Body of pancreas (tissue), 4 donors: ENCODE data around the gene RSBN1L. TPM values are rescaled to one million over a fixed set of nuclear protein-coding genes. Genes with fewer than 3 reads are reported as not detected.
A peak's percentile ranks its signal among the peaks of the same experiment; 100 is the strongest.

Experiments used
- ATAC-seq: fragments of 150-250 bp; one replicate; pipeline ENCODE4 v1.9.1; 2016
- DNase-seq, 4 donors: peaks; one replicate each; pipeline ENCODE4 v3.0.0-alpha.2; 2019
- H3K27ac ChIP-seq, 4 donors: fragments of 200-600 bp; sonication (generic); 1 replicate in 3 of 4; 2 replicates in 1 of 4; pipeline versions ENCODE4 v1.5.1 to v1.6.1; 2016 to 2019; ENCODE audit warnings: mild to moderate bottlenecking in 1 of 4, mixed read lengths in 1 of 4, moderate library complexity in 1 of 4
- H3K27me3 ChIP-seq, 2 donors: fragments of 200-600 bp; sonication (generic); one replicate each; pipeline ENCODE4 v1.6.0; 2016; ENCODE audit warnings: mild to moderate bottlenecking in 1 of 2
- H3K36me3 ChIP-seq, 2 donors: fragments of 200-600 bp; sonication (generic); replicated peaks in 1 of 2; 2 replicates each; pipeline ENCODE4 v1.5.1; 2016; ENCODE audit warnings: low read depth in 2 of 2; ENCODE audit not compliant: insufficient read depth in 1 of 2
- H3K4me1 ChIP-seq: fragments of 200-600 bp; sonication (generic); one replicate; pipeline ENCODE4 v1.6.0; 2016
- H3K4me3 ChIP-seq, 2 donors: fragments of 200-600 bp; sonication (generic); 1 replicate in 1 of 2; 2 replicates in 1 of 2; pipeline ENCODE4 v1.5.1; 2016 to 2019
- H3K9me3 ChIP-seq, 3 donors: fragments of 200-600 bp; sonication (generic); 1 replicate in 2 of 3; 2 replicates in 1 of 3; pipeline ENCODE4 v1.5.1; 2016
- POLR2A ChIP-seq, 3 donors: fragments of 450-650 bp; IDR thresholded peaks; one replicate each; pipeline ENCODE4 v1.6.1; 2016; ENCODE audit warnings: antibody characterized with exemption in 3 of 3, mild to moderate bottlenecking in 2 of 3
- WGBS, 2 donors: methylation state at CpG; one replicate each; pipeline ENCODE4 v1.1.5; 2017; 5-methylcytosine and 5-hydroxymethylcytosine counted together
- intact Hi-C: fragments of 100-400 bp; cut with DNase I; formaldehyde crosslinking; loops from one replicate; pipeline ENCODE4 v1.15.1; 2023
- total RNA-seq, 2 donors: library from RNA; depleted of rRNA; stranded (reverse); fragments of >200 nt; gene quantifications; one replicate each; pipeline ENCODE4 v1.1.0, GENCODE V29; 2016
- TF ChIP-seq, protein P1 (sequence below), 7 experiments: fragments of 450-650 bp in 4 of 7; fragments of 200-600 bp in 3 of 7; sonication (generic) in 3 of 7; IDR thresholded peaks; one replicate each; pipeline ENCODE4 v1.5.1; 2016 to 2019; ENCODE audit warnings: antibody characterized with exemption in 7 of 7

The RSBN1L gene
- total RNA-seq, 2 donors from 2014 or later, result 15.8 to 16.2 TPM

GRCh38 chr7:77738871-77739270 lies 42.6 kb downstream of the RSBN1L start:
- peaks cover 15% of the 10 kb centered on the region for H3K4me1 ChIP-seq
- H3K27ac ChIP-seq, result no peak overlapping the region
- TF ChIP-seq, protein P1, sequence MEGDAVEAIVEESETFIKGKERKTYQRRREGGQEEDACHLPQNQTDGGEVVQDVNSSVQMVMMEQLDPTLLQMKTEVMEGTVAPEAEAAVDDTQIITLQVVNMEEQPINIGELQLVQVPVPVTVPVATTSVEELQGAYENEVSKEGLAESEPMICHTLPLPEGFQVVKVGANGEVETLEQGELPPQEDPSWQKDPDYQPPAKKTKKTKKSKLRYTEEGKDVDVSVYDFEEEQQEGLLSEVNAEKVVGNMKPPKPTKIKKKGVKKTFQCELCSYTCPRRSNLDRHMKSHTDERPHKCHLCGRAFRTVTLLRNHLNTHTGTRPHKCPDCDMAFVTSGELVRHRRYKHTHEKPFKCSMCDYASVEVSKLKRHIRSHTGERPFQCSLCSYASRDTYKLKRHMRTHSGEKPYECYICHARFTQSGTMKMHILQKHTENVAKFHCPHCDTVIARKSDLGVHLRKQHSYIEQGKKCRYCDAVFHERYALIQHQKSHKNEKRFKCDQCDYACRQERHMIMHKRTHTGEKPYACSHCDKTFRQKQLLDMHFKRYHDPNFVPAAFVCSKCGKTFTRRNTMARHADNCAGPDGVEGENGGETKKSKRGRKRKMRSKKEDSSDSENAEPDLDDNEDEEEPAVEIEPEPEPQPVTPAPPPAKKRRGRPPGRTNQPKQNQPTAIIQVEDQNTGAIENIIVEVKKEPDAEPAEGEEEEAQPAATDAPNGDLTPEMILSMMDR (IDR thresholded peaks at IDR 0.05), result no peak
- TF ChIP-seq POLR2A (IDR thresholded peaks at IDR 0.05), result no peak
- no peaks in the 10 kb centered on the region for H3K27me3 ChIP-seq
- ATAC-seq, result no peak
- intact Hi-C loops, result no loop called here
- no peak overlapping the region for H3K4me3 ChIP-seq
- no peaks in the 10 kb centered on the region for H3K9me3 ChIP-seq
- 71 to 78% methylated on average over 3 of the region's 3 CpGs for WGBS, 2 donors
- peaks cover 0 to 2% of the 10 kb centered on the region in 2 donors for H3K36me3 ChIP-seq
- no peak for DNase-seq

- Histone ChIP-seq H3K36me3 (peaks cover 0 to 2% of the 10 kb centered on the region in 2 donors), H3K27me3 (no peaks in the 10 kb centered on the region), H3K4me3 (no peak overlapping the region), H3K4me1 (peaks cover 6% of the 10 kb centered on the region), H3K27ac (peak overlapping the region in 1 of 4 donors; percentile 11), H3K9me3 (no peaks in the 10 kb centered on the region)
- no peak for DNase-seq
- 13 to 22% methylated on average over 1 of the region's 1 CpG for WGBS, 2 donors
- TF ChIP-seq, protein P1 (IDR thresholded peaks at IDR 0.05), result no peak
- no peak for TF ChIP-seq POLR2A (IDR thresholded peaks at IDR 0.05)
- intact Hi-C loops, result no loop called here
- no peak for ATAC-seq
Observed at GRCh38 chr7:77740257-77740656, 44.0 kb downstream of the RSBN1L start.

DNA sequence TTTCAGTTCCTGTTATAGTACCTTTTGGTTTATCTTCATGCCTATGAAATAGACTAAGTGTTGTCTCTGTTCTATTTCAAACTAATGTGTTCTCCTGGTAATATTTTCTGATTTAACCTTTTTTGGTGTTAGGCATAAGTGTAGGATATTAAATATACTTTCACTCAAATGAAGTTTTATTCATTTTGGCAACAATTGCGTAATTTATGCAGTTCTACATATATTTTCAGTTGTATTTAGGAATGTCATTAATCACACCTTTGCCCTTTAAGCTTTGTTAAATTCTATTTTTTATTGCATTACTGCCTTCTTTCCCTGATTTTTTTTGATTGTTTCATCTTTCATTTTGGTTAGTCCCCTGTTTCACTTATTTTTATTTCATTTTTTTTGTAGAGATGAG lies 47.3 kb downstream of the RSBN1L start:
- Histone ChIP-seq H3K4me3 (no peak overlapping the region), H3K36me3 (peaks cover 0 to 2% of the 10 kb centered on the region in 2 donors), H3K27me3 (no peaks in the 10 kb centered on the region), H3K9me3 (no peaks in the 10 kb centered on the region), H3K27ac (no peak overlapping the region), H3K4me1 (peaks cover 18% of the 10 kb centered on the region)
- ATAC-seq (no peak), DNase-seq (no peak)
- 85 to 100% methylated on average over 1 of the region's 1 CpG for WGBS, 2 donors
- TF ChIP-seq, protein P1 (IDR thresholded peaks at IDR 0.05), result no peak
- no peak for TF ChIP-seq POLR2A (IDR thresholded peaks at IDR 0.05)
- intact Hi-C loops, result no loop called here

- no peak for TF ChIP-seq POLR2A (IDR thresholded peaks at IDR 0.05)
- TF ChIP-seq, protein P1 (IDR thresholded peaks at IDR 0.05), result no peak
- no peak overlapping the region for H3K27ac ChIP-seq
- 91 to 96% methylated on average over 4 of the region's 4 CpGs for WGBS, 2 donors
- DNase-seq (no peak), ATAC-seq (no peak)
- no peaks in the 10 kb centered on the region for H3K36me3 ChIP-seq
- intact Hi-C loops, result no loop called here
- peaks cover 18% of the 10 kb centered on the region for H3K4me1 ChIP-seq
- no peaks in the 10 kb centered on the region for H3K27me3 ChIP-seq
- no peak overlapping the region for H3K4me3 ChIP-seq
- no peaks in the 10 kb centered on the region for H3K9me3 ChIP-seq
Observed at GRCh38 chr7:77745746-77746145, 49.5 kb downstream of the RSBN1L start.

DNA sequence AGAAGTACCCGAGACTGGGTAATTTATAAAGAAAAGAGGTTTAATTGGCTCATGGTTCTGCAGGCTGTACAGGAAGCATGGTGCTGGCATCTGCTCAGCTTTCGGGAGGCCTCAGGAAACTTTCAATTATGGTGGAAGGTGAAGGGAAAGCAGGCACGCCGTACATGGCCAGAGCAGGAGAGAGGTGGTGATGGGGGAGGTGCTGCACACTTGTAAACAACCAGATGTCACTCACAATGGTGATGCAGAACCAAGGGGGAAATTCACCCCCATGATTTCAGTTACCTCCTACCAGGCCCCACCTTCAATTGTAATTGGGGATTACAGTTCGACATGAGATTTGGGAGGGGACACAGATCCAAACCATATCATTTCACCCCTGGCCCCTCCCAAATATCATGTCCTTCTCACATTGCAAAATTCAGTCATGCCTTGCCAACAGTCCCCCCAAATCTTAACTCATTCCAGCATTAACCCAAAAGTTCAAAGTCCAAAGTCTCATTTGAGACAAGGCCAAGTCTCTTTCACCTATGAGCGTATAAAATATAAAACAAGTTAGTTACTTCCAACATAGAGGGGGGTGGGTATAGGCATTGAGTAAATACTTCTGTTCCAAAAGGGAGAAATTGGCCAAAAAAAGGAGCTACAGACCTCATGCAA lies 50.0 kb downstream of the RSBN1L start:
- no peaks in the 10 kb centered on the region for H3K9me3 ChIP-seq
- DNase-seq, result no peak

More for the DNA sequence above, 50.0 kb downstream of the RSBN1L start:
- TF ChIP-seq, protein P1 (IDR thresholded peaks at IDR 0.05), result no peak
- no peak for TF ChIP-seq POLR2A (IDR thresholded peaks at IDR 0.05)
- no peaks in the 10 kb centered on the region for H3K36me3 ChIP-seq
- ATAC-seq, result no peak
- intact Hi-C loops, result no loop called here
- WGBS, 2 donors, result 77 to 80% methylated on average over 6 of the region's 6 CpGs
- peaks cover 20% of the 10 kb centered on the region for H3K4me1 ChIP-seq
- no peak overlapping the region for H3K4me3 ChIP-seq
- H3K27ac ChIP-seq, result no peak overlapping the region
- no peaks in the 10 kb centered on the region for H3K27me3 ChIP-seq
